Psoas muscle (tissue), 8 donors: Measurements from ENCODE around the gene HHIPL1. TPM values are rescaled to one million over a fixed set of nuclear protein-coding genes. Genes with fewer than 3 reads are reported as not detected.

ENCODE experiments used
- ATAC-seq, 4 donors: fragments of 200-7000 bp; cut with Tn5 transposase; one replicate each; pipeline ENCODE4 v1.9.1; 2020; ENCODE audit warnings: moderate library complexity in 3 of 4, mild to moderate bottlenecking in 2 of 4
- DNase-seq, 2 donors: peaks; one replicate each; pipeline ENCODE4 v3.0.0-alpha.2; 2020
- H3K27ac ChIP-seq: fragments of 200-600 bp; one replicate; pipeline ENCODE4 v1.8.0; 2022
- H3K27me3 ChIP-seq, 3 donors: fragments of 200-600 bp in 1 of 3; one replicate each; pipeline versions ENCODE4 v1.6.1 to v1.8.0; 2013 to 2022; ENCODE audit warnings: low read length in 2 of 3, mild to moderate bottlenecking in 2 of 3, moderate library complexity in 1 of 3; ENCODE audit not compliant: insufficient read depth in 3 of 3
- H3K36me3 ChIP-seq, 2 donors: fragments of 200-600 bp in 1 of 2; one replicate each; pipeline versions ENCODE4 v1.6.1 to v1.8.0; 2013 to 2022; ENCODE audit warnings: low read depth in 1 of 2, mild to moderate bottlenecking in 1 of 2, moderate library complexity in 1 of 2; ENCODE audit not compliant: insufficient read depth in 1 of 2
- H3K4me1 ChIP-seq: fragments of 200-600 bp; one replicate; pipeline ENCODE4 v1.8.0; 2022
- H3K4me3 ChIP-seq: fragments of 200-600 bp; one replicate; pipeline ENCODE4 v1.8.0; 2022; ENCODE audit warnings: mild to moderate bottlenecking
- H3K9me3 ChIP-seq: fragments of 200-600 bp; one replicate; pipeline ENCODE4 v1.8.0; 2022
- WGBS, 3 donors: extraction: QIAGEN DNeasy Blood & Tissue Kit; methylation state at CpG; one replicate each; pipeline versions ENCODE4 v1.1.6 to v1.1.7; 2013; 5-methylcytosine and 5-hydroxymethylcytosine counted together
- intact Hi-C, 2 donors: fragments of 100-400 bp; cut with DNase I; formaldehyde crosslinking; loops; one replicate each; pipeline versions ENCODE4 v1.11.0 to v1.14.2; 2022
- polyA plus RNA-seq, 3 donors: library from polyadenylated mRNA; stranded (reverse); fragments of 200-250 nt; gene quantifications; one replicate each; pipeline ENCODE4 v1.2.3, GENCODE V29; 2013
- total RNA-seq, 4 donors: library from RNA; stranded (reverse); fragmentation: NEBNext Ultra II Directional in 2 of 4; extraction: Animal tissue kit (Norgen Biotek cat#: 25700) in 2 of 4; gene quantifications; one replicate each; pipeline versions ENCODE4 v1.2.1 to v1.2.4, GENCODE V29; 2021 to 2023
- TF ChIP-seq, protein P1 (sequence below): fragments of 200-600 bp; IDR thresholded peaks from one replicate; pipeline ENCODE4 v1.8.0; 2022; ENCODE audit warnings: antibody characterized with exemption
- donor health status: healthy with polysubstance abuse.
- donor health status: DM: no; HTN: no; CAD: no; lungs with moderate emphysema.
- donor health status: Bipolar disorder and iron deficiency.
- donor health status: healthy.
- donor health status: DM: yes; HTN: yes; CAD: no.
- donor health status: DM: no; HTN: no; CAD: no.
- donor health status: DM: no; HTN: no; CAD: no.
- donor health status: DM: yes; HTN: yes; CAD: no.

HHIPL1 gene
- total and polyA plus RNA-seq, 7 donors, result 0.12 to 0.86 (median 0.32) TPM

DNA sequence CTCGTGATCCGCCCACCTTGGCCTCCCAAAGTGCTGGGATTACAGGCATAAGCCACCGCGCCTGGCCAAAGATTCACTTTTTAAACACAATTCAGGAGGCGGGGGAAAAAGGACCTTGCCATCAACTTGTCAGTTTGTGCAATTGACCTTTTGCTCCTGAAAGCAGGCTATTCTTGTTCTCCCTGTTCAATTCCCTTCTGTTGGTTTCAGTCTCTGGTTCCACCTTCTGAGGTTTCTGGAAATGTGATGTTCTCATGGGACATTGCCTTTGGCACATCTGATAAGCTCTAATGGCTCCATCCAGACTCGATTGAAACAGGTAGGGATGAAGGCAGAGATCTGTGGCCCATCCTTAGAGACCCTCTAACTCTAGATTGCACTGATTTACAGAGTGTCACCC is 23.0 kb upstream of the HHIPL1 start:
- WGBS, 3 donors, result 75 to 79% (median 78%) methylated on average over 6 of the region's 6 CpGs
- DNase-seq (no peak), ATAC-seq (no peak)
- no peaks in the 10 kb centered on the region for H3K9me3 ChIP-seq
- peaks cover 0 to 3% (median 3%) of the 10 kb centered on the region in 3 donors for H3K27me3 ChIP-seq
- H3K4me3 ChIP-seq, result no peak overlapping the region
- TF ChIP-seq, protein P1, sequence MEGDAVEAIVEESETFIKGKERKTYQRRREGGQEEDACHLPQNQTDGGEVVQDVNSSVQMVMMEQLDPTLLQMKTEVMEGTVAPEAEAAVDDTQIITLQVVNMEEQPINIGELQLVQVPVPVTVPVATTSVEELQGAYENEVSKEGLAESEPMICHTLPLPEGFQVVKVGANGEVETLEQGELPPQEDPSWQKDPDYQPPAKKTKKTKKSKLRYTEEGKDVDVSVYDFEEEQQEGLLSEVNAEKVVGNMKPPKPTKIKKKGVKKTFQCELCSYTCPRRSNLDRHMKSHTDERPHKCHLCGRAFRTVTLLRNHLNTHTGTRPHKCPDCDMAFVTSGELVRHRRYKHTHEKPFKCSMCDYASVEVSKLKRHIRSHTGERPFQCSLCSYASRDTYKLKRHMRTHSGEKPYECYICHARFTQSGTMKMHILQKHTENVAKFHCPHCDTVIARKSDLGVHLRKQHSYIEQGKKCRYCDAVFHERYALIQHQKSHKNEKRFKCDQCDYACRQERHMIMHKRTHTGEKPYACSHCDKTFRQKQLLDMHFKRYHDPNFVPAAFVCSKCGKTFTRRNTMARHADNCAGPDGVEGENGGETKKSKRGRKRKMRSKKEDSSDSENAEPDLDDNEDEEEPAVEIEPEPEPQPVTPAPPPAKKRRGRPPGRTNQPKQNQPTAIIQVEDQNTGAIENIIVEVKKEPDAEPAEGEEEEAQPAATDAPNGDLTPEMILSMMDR, result no peak
- H3K4me1 ChIP-seq, result no peaks in the 10 kb centered on the region
- no peak overlapping the region for H3K27ac ChIP-seq
- H3K36me3 ChIP-seq, result no peaks in the 10 kb centered on the region
- intact Hi-C loops, result no loop called here

DNA sequence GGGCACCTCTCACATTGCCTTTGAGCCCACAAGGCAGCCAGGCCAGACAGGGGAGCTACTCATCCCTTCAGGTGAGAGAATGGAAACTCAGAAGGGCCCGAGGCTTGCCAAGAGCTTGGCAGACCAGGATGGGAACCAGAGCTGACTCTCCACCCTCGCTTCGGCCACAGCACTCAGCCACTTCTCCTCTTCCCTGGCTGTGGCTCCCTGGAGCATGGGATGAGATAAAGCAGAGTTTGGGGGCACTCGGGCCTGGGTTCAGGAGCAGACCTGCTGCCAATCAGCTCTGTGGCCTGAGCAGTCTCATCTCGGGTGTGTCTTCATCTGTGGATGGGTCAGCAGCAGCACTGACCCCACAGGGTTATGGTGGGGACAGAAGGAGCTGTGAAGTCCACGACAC is 20.9 kb upstream of the HHIPL1 start:
- H3K36me3 ChIP-seq, result no peaks in the 10 kb centered on the region
- H3K4me1 ChIP-seq, result no peaks in the 10 kb centered on the region
- H3K4me3 ChIP-seq, result no peak overlapping the region
- TF ChIP-seq, protein P1, result no peak
- peaks cover 0 to 3% (median 0%) of the 10 kb centered on the region in 3 donors for H3K27me3 ChIP-seq
- intact Hi-C loops, result no loop called here
- no peak for DNase-seq
- no peak overlapping the region for H3K27ac ChIP-seq
- no peaks in the 10 kb centered on the region for H3K9me3 ChIP-seq
- WGBS, 3 donors, result 79 to 82% (median 82%) methylated on average over 5 to 6 of the region's 6 CpGs
- no peak for ATAC-seq

DNA sequence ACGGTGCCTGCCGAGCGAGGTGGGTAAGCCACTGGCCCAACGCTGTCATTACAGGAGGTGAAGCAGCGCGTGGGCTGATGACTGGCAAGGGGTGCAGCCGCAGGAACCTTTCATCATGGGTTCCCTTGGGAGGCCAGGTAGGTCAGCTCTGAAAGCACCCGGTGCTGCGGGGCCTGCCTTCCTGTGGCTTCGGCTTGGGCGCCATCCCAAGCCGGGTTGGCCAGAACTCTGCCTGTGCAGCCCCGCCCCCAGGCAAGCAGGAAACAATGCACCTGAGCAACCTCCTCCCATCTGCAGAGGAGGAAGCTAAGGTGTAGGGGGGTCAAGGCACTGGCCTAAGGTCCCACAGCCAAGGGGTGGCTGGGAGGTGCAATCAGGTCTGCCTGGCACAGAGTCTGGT is 20.0 kb upstream of the HHIPL1 start:
- TF ChIP-seq, protein P1, result no peak
- H3K9me3 ChIP-seq, result no peaks in the 10 kb centered on the region
- peaks cover 0 to 3% (median 0%) of the 10 kb centered on the region in 3 donors for H3K27me3 ChIP-seq
- DNase-seq (no peak), ATAC-seq (no peak)
- H3K4me1 ChIP-seq, result no peaks in the 10 kb centered on the region
- WGBS, 3 donors, result 79 to 87% (median 83%) methylated on average over 13 of the region's 13 CpGs
- intact Hi-C loops, result no loop called here
- H3K4me3 ChIP-seq, result no peak overlapping the region
- no peaks in the 10 kb centered on the region for H3K36me3 ChIP-seq
- H3K27ac ChIP-seq, result no peak overlapping the region

DNA sequence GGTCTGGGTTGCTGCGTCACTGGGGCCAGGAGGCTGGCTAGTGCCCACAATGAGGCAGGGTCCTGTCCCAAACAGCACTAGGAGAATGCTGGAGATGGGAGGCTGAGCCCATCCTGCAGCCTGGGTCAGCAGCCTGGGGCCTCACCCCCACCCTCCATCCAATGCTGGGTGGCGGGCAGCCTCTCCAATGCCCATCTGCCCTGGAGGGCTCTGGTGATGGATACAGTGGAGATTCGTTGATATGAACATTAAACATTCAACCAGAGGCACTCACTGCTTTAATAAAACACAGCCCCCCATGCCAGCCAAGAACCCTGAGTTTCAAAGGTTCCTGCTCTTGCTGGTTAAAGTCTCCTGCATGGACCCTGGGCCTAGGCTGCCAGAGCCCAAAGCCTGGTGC is 19.5 kb upstream of the HHIPL1 start:
- Histone ChIP-seq H3K9me3 (no peaks in the 10 kb centered on the region), H3K36me3 (no peaks in the 10 kb centered on the region), H3K4me3 (no peak overlapping the region), H3K27ac (no peak overlapping the region), H3K4me1 (no peaks in the 10 kb centered on the region), H3K27me3 (peaks cover 0 to 3% (median 0%) of the 10 kb centered on the region in 3 donors)
- no peak for DNase-seq
- ATAC-seq, result no peak
- intact Hi-C loops, result no loop called here
- 87 to 92% (median 87%) methylated on average over 3 of the region's 3 CpGs for WGBS, 3 donors
- TF ChIP-seq, protein P1, result no peak

DNA sequence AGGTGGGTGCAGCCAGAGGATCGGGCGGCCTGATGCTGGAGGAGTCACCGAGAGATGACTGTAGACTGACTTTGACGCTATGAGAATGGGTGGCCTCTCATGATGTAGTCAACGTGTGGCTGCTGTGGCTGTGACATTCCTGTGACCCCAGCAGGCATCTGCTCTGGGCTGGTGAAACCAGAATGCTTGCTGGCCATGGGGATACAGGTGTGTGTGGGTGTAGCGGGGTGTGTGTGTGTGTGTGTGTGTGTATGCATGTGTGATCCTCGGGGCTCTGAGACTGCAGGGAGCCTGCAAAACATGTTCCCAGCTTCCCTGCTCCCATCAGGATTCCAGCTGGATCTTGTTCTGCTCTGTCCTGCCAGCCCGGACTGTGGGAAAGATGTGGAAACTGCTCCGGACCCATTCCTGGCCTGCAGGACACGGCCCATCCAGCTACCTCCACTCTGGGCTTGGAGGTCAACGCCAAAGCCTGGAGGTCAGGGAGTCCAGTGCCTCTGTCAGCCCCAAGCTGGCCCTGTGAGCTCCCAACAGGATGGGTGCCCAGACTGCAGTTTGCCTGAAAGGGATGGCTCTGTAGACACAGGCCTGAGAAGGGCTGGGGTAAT is 18.8 kb upstream of the HHIPL1 start:
- Histone ChIP-seq H3K27me3 (peaks cover 0 to 3% (median 0%) of the 10 kb centered on the region in 3 donors), H3K27ac (no peak overlapping the region), H3K4me3 (no peak overlapping the region), H3K4me1 (no peaks in the 10 kb centered on the region), H3K36me3 (no peaks in the 10 kb centered on the region), H3K9me3 (no peaks in the 10 kb centered on the region)
- WGBS, 3 donors, result 73 to 79% (median 79%) methylated on average over 11 of the region's 11 CpGs
- intact Hi-C loops, result no loop called here
- DNase-seq (no peak), ATAC-seq (no peak)
- TF ChIP-seq, protein P1, result no peak
